RPMI7951 (cell line): Measurements from ENCODE around the gene SIVA1. TPM values are rescaled to one million over a fixed set of nuclear protein-coding genes. Genes with fewer than 3 reads are reported as not detected.

ENCODE experiments used
- DNase-seq: peaks from one replicate; pipeline ENCODE4 v3.0.0-alpha.2; 2012; ENCODE audit warnings: low read depth
- total RNA-seq: library from RNA; depleted of rRNA; stranded (reverse); fragments of >200 nt; shearing (Covaris generic); gene quantifications from 2 replicates; pipeline ENCODE4 v1.2.3, GENCODE V29; 2014

SIVA1 gene
- total RNA-seq, 1 experiment from 2014 or later = 196 TPM

GRCh38 chr14:104771374-104771773 lies 18.4 kb downstream of the SIVA1 start:
- no peak for DNase-seq

- no peak for DNase-seq
Observed at GRCh38 chr14:104771918-104772706, 19.2 kb downstream of the SIVA1 start.

GRCh38 chr14:104772707-104773504 lies 20.0 kb downstream of the SIVA1 start:
- DNase-seq = no peak

- no peak for DNase-seq
Observed at GRCh38 chr14:104773505-104774452, 20.8 kb downstream of the SIVA1 start.

- no peak for DNase-seq
Observed at GRCh38 chr14:104774453-104775072, 21.6 kb downstream of the SIVA1 start.

GRCh38 chr14:104775073-104775489 lies 22.1 kb downstream of the SIVA1 start:
- no peak for DNase-seq

- DNase-seq = no peak
Observed at GRCh38 chr14:104776481-104776880, 23.5 kb downstream of the SIVA1 start.

GRCh38 chr14:104776961-104777807 lies 24.2 kb downstream of the SIVA1 start:
- DNase-seq = no peak

- no peak for DNase-seq
Observed at GRCh38 chr14:104777808-104778249, 24.9 kb downstream of the SIVA1 start.

GRCh38 chr14:104778694-104779331 lies 25.9 kb downstream of the SIVA1 start:
- DNase-seq = no peak

GRCh38 chr14:104779776-104780512 lies 27.0 kb downstream of the SIVA1 start:
- no peak for DNase-seq

- no peak for DNase-seq
Observed at GRCh38 chr14:104780513-104781030, 27.6 kb downstream of the SIVA1 start.

GRCh38 chr14:104781271-104782077 lies 28.5 kb downstream of the SIVA1 start:
- no peak for DNase-seq

GRCh38 chr14:104782086-104782807 lies 29.3 kb downstream of the SIVA1 start:
- no peak for DNase-seq

GRCh38 chr14:104782808-104783139 lies 29.8 kb downstream of the SIVA1 start:
- DNase-seq = no peak

- no peak for DNase-seq
Observed at GRCh38 chr14:104783484-104784217, 30.7 kb downstream of the SIVA1 start.

- DNase-seq = no peak
Observed at GRCh38 chr14:104784218-104784568, 31.2 kb downstream of the SIVA1 start.
